SK-N-MC (cell line): ENCODE results near the gene GPR55.

Source experiments
- DNase-seq: peaks from one replicate; pipeline ENCODE4 v3.0.0-alpha.2; 2011; ENCODE audit warnings: low read depth, low spot score
- H3K27ac ChIP-seq: fragments of 200-600 bp; sonication (generic); 2 replicates; pipeline ENCODE4 v1.5.1; 2016; ENCODE audit warnings: mixed run types
- H3K36me3 ChIP-seq: fragments of 200-600 bp; sonication (generic); 2 replicates; pipeline ENCODE4 v1.6.1; 2017; ENCODE audit warnings: antibody characterized with exemption, low read length, mixed read lengths; ENCODE audit not compliant: insufficient read depth
- H3K4me3 ChIP-seq: fragments of 200-600 bp; sonication (generic); 2 replicates; pipeline ENCODE4 v1.5.1; 2016
- H3K9ac ChIP-seq: fragments of 200-600 bp; sonication (generic); 2 replicates; pipeline ENCODE4 v1.8.0; 2017; ENCODE audit warnings: mixed run types, mixed read lengths; ENCODE audit not compliant: insufficient read length
- H3K9me3 ChIP-seq: fragments of 200-600 bp; sonication (generic); 2 replicates; pipeline ENCODE4 v1.6.1; 2017; ENCODE audit warnings: low read depth, mild to moderate bottlenecking, antibody characterized with exemption, low read length, moderate library complexity, mixed read lengths
- EZH2 ChIP-seq: fragments of 200-600 bp; sonication (generic); IDR thresholded peaks from one replicate; pipeline ENCODE4 v1.6.1; 2017; ENCODE audit warnings: antibody characterized with exemption
- FOXP2 ChIP-seq: optimal IDR thresholded peaks from 2 replicates; pipeline ENCODE3; 2011; ENCODE audit warnings: mild to moderate bottlenecking, moderate library complexity; ENCODE audit not compliant: insufficient read depth; ENCODE audit errors: extremely low read length, control extremely low read depth
- POLR2AphosphoS5 ChIP-seq: IDR thresholded peaks from 2 replicates; pipeline ENCODE4 v1.6.1; 2012; ENCODE audit warnings: mild to moderate bottlenecking, low read depth, low read length, borderline replicate concordance

Gene GPR55

DNA sequence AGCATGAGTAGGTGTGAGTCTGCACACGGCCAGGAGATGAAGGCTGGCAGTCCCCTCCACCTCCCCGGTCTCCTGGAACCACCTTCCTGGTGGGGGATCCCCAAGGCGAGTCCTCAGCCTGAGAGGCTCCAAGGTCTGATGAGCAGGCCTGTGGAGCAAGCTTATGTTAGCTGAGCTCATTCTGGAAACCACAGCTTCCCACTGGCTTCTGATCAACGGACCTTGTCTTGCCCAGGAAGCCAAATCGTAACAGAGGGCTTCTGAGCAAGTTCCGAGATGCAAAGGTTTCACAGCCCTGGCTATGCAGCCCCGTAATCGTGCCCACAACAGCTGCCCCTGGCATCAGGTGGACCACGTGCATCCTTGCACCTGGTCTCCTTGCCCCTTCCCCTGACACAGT is 28.8 kb upstream of the GPR55 start:
- no peak overlapping the region for H3K4me3 ChIP-seq
- H3K9ac ChIP-seq = no peak overlapping the region
- TF ChIP-seq FOXP2 (no peak), EZH2 (no peak), POLR2AphosphoS5 (no peak)

DNA sequence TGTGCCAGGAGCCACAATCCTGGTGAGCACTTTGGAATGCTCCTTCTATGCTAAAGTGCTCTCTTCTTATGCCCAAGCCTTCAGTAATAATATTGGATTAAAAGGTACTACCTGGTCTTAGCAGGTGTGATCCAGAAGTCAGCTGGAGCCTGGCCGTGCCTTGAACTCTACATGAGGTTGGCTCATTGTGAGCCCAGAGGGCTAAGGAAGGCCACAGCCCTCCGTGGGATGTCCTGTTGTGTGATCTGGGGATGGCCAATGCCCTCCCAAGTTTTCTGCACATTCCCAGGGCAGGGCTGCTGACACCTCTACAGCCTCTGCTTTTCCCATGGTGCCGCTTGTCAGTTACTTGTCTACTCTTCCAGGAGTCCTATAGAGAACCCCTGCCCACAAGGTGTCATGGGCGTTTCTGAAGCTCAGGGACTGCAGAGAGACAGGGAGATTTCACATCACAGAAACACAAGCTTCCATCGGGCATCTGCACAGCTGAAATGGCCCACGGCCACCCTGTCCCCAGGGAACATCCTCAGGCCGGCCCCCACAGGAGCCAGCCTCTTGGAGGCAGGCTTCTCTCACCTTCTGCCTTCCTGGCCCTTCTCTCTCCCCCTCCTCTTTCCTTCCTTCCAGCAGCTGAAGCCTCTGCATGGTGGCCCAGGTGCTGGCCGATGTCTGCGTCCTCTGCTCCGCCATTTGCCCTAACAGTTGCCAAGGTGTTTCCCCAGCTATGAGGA is 27.3 kb upstream of the GPR55 start:
- no peak for DNase-seq
- TF ChIP-seq FOXP2 = no peak
- TF ChIP-seq POLR2AphosphoS5 = no peak
- no peak for TF ChIP-seq EZH2
- no peaks in the 10 kb centered on the region for H3K36me3 ChIP-seq
- no peaks in the 10 kb centered on the region for H3K9me3 ChIP-seq
- no peak overlapping the region for H3K27ac ChIP-seq
- H3K4me3 ChIP-seq = no peak overlapping the region
- H3K9ac ChIP-seq = no peak overlapping the region

More for the DNA sequence above, 28.8 kb upstream of the GPR55 start:
- Histone ChIP-seq H3K27ac (no peak overlapping the region), H3K9me3 (no peaks in the 10 kb centered on the region), H3K36me3 (no peaks in the 10 kb centered on the region)
- DNase-seq = no peak

DNA sequence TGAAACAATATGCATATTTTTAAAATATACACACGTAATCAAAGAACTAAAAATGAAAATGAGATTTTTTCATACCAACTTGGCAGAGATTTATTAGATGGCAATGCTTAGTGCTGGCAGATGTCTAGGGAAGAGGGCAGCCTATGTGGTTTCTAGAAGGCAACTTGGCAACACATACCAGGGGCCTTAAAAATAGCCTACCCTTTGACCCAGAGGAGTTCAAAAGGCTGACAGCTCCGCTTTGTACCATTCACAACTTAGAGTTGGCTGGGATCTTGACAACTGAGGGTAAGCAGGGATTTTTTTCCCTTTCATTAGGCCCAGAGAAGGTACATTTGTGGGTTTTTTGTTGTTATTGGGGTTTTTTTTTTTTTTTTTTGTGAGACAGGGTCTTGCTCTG is 26.4 kb upstream of the GPR55 start:
- no peak for TF ChIP-seq POLR2AphosphoS5
- TF ChIP-seq EZH2 = no peak
- TF ChIP-seq FOXP2 = no peak
- no peaks in the 10 kb centered on the region for H3K36me3 ChIP-seq
- no peak overlapping the region for H3K27ac ChIP-seq
- no peaks in the 10 kb centered on the region for H3K9me3 ChIP-seq
- H3K4me3 ChIP-seq = no peak overlapping the region
- no peak for DNase-seq
- H3K9ac ChIP-seq = no peak overlapping the region

DNA sequence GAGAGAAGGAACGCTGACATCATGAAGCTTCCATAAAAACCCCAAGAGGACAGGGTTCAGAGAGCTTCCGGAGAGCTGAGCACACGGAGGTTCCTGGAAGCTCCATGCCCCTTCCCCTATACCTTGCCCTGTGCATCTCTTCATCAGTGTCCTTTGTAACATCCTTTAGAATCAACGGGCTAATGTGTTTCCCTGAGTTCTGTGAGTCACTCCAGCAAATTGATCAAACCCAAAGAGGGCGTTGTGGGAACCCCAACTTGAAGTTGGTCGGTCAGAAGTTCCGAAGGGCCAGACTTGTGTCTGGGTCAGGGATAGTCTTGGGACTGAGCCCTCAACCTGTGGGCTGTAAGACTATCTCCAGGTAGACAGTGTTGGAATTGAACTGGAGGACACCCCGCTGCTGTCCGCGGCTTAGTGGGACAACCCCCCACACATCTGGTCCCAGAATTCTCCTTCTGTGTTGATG is 25.9 kb upstream of the GPR55 start:
- Histone ChIP-seq H3K27ac (no peak overlapping the region), H3K9me3 (no peaks in the 10 kb centered on the region), H3K36me3 (no peaks in the 10 kb centered on the region), H3K9ac (no peak overlapping the region), H3K4me3 (no peak overlapping the region)
- DNase-seq = no peak
- TF ChIP-seq EZH2 (no peak), FOXP2 (no peak), POLR2AphosphoS5 (no peak)

DNA sequence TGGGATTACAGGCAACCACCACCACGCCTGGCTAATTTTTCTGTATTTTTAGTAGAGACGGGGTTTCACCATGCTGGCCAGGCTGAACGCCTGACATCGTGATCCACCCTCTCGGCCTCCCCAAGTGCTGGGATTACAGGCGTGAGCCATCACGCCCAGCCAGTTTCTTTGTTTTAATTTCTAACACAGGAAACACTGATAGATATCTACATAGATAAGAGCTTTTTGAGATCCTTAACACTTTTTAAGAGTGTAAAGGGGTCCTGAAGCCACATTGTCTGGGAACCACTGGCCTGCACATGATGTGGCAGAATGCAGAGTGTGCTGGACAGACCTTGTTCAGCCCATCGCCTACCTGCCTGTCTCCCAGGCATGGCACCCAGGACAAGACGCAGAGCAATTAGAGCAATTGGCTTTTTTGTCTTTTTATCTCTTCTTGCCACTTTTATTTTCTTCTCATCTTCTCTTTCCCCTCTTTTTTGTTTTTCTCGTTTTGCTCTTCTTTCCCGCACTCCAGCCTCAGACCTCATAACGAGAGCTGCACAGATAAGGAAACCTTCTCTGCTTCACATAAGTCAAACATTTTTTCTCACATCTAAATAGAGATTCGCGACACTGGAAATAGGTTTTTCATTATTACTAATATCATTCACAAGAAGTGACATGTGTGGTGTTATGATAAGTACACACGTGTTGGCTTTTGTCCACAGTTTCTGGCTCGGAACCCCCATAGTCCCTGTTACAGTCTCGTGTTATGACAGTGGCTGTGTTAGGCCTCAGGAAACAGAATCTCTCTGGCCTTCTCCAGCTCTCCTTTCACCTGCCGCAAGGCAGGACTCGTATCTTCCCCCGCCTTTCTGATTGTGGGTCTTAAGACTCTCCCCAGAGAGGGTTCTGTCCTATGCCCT is 25.2 kb upstream of the GPR55 start:
- no peak overlapping the region for H3K9ac ChIP-seq
- DNase-seq = no peak
- no peak overlapping the region for H3K27ac ChIP-seq
- no peaks in the 10 kb centered on the region for H3K9me3 ChIP-seq
- no peak overlapping the region for H3K4me3 ChIP-seq
- TF ChIP-seq EZH2 (no peak), FOXP2 (no peak), POLR2AphosphoS5 (no peak)
- no peaks in the 10 kb centered on the region for H3K36me3 ChIP-seq

DNA sequence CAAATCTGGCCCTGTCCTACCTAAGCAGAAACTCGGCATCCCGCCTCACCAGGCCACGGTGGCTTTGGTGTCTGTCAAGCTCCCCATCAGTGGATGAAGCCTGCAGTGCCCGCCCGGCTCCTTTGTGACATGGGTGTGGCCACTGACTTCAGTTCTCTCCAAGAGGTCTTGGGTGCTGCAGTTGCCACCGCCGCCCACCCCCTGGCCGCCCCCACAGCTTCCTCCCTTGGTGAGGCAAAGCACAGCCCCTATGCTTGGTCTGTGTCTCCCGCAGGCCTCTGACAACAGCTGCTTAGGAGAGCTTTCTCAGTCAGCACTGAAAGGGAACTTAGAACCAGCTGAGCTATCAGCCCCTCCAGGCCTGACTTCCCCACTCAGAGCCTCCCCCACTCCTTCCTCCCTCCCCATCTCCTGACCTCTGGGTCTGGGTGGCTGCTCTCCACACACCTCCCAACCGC is 22.9 kb upstream of the GPR55 start:
- no peak for TF ChIP-seq EZH2
- TF ChIP-seq FOXP2 = no peak
- no peak for TF ChIP-seq POLR2AphosphoS5
- H3K4me3 ChIP-seq = no peak overlapping the region
- no peaks in the 10 kb centered on the region for H3K9me3 ChIP-seq
- DNase-seq = no peak
- no peak overlapping the region for H3K27ac ChIP-seq
- H3K9ac ChIP-seq = no peak overlapping the region
- no peaks in the 10 kb centered on the region for H3K36me3 ChIP-seq

DNA sequence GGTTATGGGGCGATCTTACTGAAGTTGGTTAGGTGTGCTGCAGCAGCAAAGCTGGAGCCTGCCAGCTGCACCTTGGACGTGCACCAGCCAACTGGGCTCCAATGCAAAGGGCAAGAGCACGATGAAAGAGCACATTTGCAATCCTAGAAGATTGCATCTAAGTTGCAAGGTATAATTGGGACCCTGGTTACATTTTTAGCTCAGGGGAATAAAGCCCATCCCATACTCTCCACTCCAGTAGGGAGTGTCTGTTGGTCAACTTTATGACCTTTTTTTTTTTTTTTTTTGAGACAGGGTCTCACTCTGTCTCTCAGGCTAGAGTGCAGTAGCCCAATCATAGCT is 22.2 kb upstream of the GPR55 start:
- H3K9me3 ChIP-seq = no peaks in the 10 kb centered on the region
- TF ChIP-seq EZH2 (no peak), POLR2AphosphoS5 (no peak), FOXP2 (no peak)
- no peak overlapping the region for H3K4me3 ChIP-seq
- no peak overlapping the region for H3K27ac ChIP-seq
- no peaks in the 10 kb centered on the region for H3K36me3 ChIP-seq
- H3K9ac ChIP-seq = no peak overlapping the region
- DNase-seq = no peak

DNA sequence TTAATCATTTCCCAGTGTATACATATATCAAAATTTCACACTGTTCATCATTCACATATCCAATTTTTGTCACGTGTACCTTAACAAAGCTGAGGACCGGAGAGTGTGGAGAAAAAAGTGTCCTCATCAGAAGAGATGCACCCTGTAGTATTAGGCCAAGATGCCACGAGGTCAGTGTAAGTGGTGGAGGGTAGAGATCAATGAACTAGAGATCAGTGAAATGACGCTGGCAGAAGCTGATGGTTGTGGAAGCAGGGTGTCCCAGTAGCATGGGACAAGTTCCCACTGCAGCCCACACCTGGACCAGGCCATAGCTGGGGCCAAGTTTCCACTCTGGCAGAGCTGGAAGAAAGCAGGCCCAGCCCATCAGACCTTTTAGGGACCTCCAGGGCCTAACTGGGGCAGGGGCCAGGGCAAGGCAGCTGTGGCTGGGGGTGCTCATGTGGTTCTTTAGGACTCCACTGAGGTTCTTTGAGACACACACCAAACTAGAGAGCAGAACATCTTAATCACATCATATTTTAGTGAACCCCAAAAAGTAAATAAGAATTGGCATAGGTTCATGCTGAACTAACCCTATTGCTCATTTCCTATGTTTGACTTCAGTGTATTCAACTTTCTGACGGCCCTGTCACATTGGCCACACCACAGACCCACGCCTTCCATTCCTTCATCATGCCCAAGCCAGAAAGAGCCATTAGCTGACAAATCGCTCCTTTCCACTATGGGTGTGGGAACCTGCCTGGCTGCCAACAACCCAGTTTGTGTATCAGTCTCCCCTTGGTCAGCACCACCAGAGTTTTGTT is 21.6 kb upstream of the GPR55 start:
- H3K36me3 ChIP-seq = no peaks in the 10 kb centered on the region
- no peak for DNase-seq
- H3K4me3 ChIP-seq = no peak overlapping the region
- H3K9me3 ChIP-seq = no peaks in the 10 kb centered on the region
- TF ChIP-seq EZH2 = no peak
- no peak for TF ChIP-seq POLR2AphosphoS5
- TF ChIP-seq FOXP2 = no peak
- H3K27ac ChIP-seq = no peak overlapping the region
- no peak overlapping the region for H3K9ac ChIP-seq
